GM10248 (cell line): ENCODE results near the gene HES5.
"Not testable (repeated sequence)": the region's sequence is repeated elsewhere in the genome, so short reads cannot be mapped to it uniquely, and the experiment has no call there.

Source experiments
- CTCF ChIA-PET: fragments of 300-600 bp; sonication (Branson Sonifier 250); formaldehyde crosslinking; extraction: SDS; loops from one replicate; lab custom pipeline; 2021; ENCODE audit warnings: antibody characterized with exemption; lab: Yijun Ruan, JAX
- POLR2A ChIA-PET: fragments of 350-650 bp; sonication (Branson Sonifier 250); formaldehyde crosslinking; extraction: SDS; loops from one replicate; lab custom pipeline; 2020; ENCODE audit warnings: antibody characterized with exemption; lab: Yijun Ruan, JAX
- DNase-seq: peaks from one replicate; pipeline ENCODE4 v3.0.0; 2012; ENCODE audit errors: extremely low spot score
- CTCF ChIP-seq: IDR thresholded peaks from 2 replicates; pipeline ENCODE4 v1.5.1; 2012; ENCODE audit warnings: mild to moderate bottlenecking, low read depth; ENCODE audit errors: extremely low read depth, missing control alignments, control extremely low read depth

Gene HES5

GRCh38 chr1:2571348-2571747 is 41.3 kb upstream of the HES5 start:
- ChIA-PET CTCF (interaction anchor here (1.1 to 3.4 kb wide), 3 partner anchors 10 to 23 kb away, joined by 3 to 20 read pairs (median 3); no protein-coding TSS in a partner anchor), POLR2A (interaction anchor here (1.0 kb wide), 1 partner anchor 26 kb away, joined by 3 read pairs; no protein-coding TSS in a partner anchor)
- no peak for DNase-seq
- TF ChIP-seq CTCF = no peak

GRCh38 chr1:2570332-2570731 is 40.3 kb upstream of the HES5 start:
- CTCF ChIA-PET = interaction anchor here (3.4 kb wide), 1 partner anchor 9 kb away, joined by 20 read pairs; no protein-coding TSS in a partner anchor
- DNase-seq = no peak
- no peak for TF ChIP-seq CTCF
- POLR2A ChIA-PET = no interaction called here

- DNase-seq, POLR2A ChIA-PET: not testable (repeated sequence)
- CTCF ChIA-PET = interaction anchor here (3.4 kb wide), 1 partner anchor 8 kb away, joined by 20 read pairs; no protein-coding TSS in a partner anchor
Observed at GRCh38 chr1:2569703-2570102, 39.6 kb upstream of the HES5 start.

GRCh38 chr1:2569060-2569459 is 39.0 kb upstream of the HES5 start:
- CTCF ChIA-PET = interaction anchor here (3.4 kb wide), 1 partner anchor 8 kb away, joined by 20 read pairs; no protein-coding TSS in a partner anchor
- no peak for TF ChIP-seq CTCF
- POLR2A ChIA-PET = no interaction called here
- no peak for DNase-seq

GRCh38 chr1:2568187-2568816 is 38.2 kb upstream of the HES5 start:
- DNase-seq, CTCF ChIA-PET, POLR2A ChIA-PET: not testable (repeated sequence)

GRCh38 chr1:2567083-2567679 is 37.1 kb upstream of the HES5 start:
- DNase-seq = no peak
- ChIA-PET POLR2A (no interaction called here), CTCF (no interaction called here)
- TF ChIP-seq CTCF = no peak

GRCh38 chr1:2566101-2567045 is 36.3 kb upstream of the HES5 start:
- no peak for DNase-seq
- POLR2A ChIA-PET = no interaction called here
- CTCF ChIA-PET = interaction anchor here (2.1 kb wide), 1 partner anchor 11 kb away, joined by 10 read pairs; the partner anchor contains the start of gene TNFRSF14
- TF ChIP-seq CTCF = no peak
